ENCODE measurements around the gene SYTL5. TPM values are rescaled to one million over a fixed set of nuclear protein-coding genes. Genes with fewer than 3 reads are reported as not detected.

Gene SYTL5
- total RNA-seq, 1 donor from 2014 or later, result 8.4 TPM

GRCh38 chrX:38166478-38167083, 160.2 kb downstream of the SYTL5 start:
- H3K79me2 ChIP-seq (ENCODE audit: insufficient read depth, low read length), result no peaks in the 10 kb centered on the region
- FAIRE-seq (peak; percentile 93), DNase-seq (ENCODE audit: low read depth) (no peak)

GRCh38 chrX:38170556-38170955, 164.2 kb downstream of the SYTL5 start:
- TF ChIP-seq, protein P1, sequence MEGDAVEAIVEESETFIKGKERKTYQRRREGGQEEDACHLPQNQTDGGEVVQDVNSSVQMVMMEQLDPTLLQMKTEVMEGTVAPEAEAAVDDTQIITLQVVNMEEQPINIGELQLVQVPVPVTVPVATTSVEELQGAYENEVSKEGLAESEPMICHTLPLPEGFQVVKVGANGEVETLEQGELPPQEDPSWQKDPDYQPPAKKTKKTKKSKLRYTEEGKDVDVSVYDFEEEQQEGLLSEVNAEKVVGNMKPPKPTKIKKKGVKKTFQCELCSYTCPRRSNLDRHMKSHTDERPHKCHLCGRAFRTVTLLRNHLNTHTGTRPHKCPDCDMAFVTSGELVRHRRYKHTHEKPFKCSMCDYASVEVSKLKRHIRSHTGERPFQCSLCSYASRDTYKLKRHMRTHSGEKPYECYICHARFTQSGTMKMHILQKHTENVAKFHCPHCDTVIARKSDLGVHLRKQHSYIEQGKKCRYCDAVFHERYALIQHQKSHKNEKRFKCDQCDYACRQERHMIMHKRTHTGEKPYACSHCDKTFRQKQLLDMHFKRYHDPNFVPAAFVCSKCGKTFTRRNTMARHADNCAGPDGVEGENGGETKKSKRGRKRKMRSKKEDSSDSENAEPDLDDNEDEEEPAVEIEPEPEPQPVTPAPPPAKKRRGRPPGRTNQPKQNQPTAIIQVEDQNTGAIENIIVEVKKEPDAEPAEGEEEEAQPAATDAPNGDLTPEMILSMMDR (IDR thresholded peaks at IDR 0.05; ENCODE audit: insufficient read depth, low read depth, low read length), result no peak
- no peak for TF ChIP-seq EZH2 (IDR thresholded peaks at IDR 0.05; ENCODE audit: insufficient read depth, low read length)
- no peak overlapping the region for H3K4me2 ChIP-seq (ENCODE audit: low read length)
- H4K20me1 ChIP-seq (ENCODE audit: insufficient read depth, low read length), result peaks cover 4% of the 10 kb centered on the region
- H3K4me3 ChIP-seq (ENCODE audit: insufficient read depth, low read depth, low read length), result no peak overlapping the region
- no peaks in the 10 kb centered on the region for H3K4me1 Mint-ChIP-seq (ENCODE audit: low read depth, unreplicated experiment)
- no peak overlapping the region for H2AFZ ChIP-seq (ENCODE audit: low read depth, low read length)
- H3K9me3 Mint-ChIP-seq (ENCODE audit: unreplicated experiment), result no peaks in the 10 kb centered on the region
- no peak overlapping the region for H3K27ac Mint-ChIP-seq (ENCODE audit: unreplicated experiment)
- no peak overlapping the region for H3K9ac ChIP-seq (ENCODE audit: low read length)
- H3K27ac ChIP-seq (ENCODE audit: low read depth, low read length), result no peak overlapping the region
- peaks cover 2% of the 10 kb centered on the region for H3K36me3 Mint-ChIP-seq (ENCODE audit: low read depth, unreplicated experiment)
- H3K27me3 Mint-ChIP-seq (ENCODE audit: low read depth, unreplicated experiment), result no peaks in the 10 kb centered on the region
- H3K4me1 ChIP-seq (ENCODE audit: insufficient read depth, low read length), result no peaks in the 10 kb centered on the region
- no peaks in the 10 kb centered on the region for H3K27me3 ChIP-seq (ENCODE audit: insufficient read depth, low read length)
- no peak for DNase-seq (ENCODE audit: low read depth)
- H3K9me3 ChIP-seq (ENCODE audit: insufficient read depth, low read depth, low read length), result no peaks in the 10 kb centered on the region
- H3K36me3 ChIP-seq (ENCODE audit: insufficient read depth, low read length), result no peaks in the 10 kb centered on the region
- no peak for FAIRE-seq
- no peak overlapping the region for H3K4me3 Mint-ChIP-seq (ENCODE audit: unreplicated experiment)
- no peaks in the 10 kb centered on the region for H3K79me2 ChIP-seq (ENCODE audit: insufficient read depth, low read length)

More at GRCh38 chrX:38166478-38167083, 160.2 kb downstream of the SYTL5 start:
- H3K9me3 Mint-ChIP-seq (ENCODE audit: unreplicated experiment), result no peaks in the 10 kb centered on the region
- Histone ChIP-seq H3K9ac (ENCODE audit: low read length) (no peak overlapping the region), H3K4me2 (ENCODE audit: low read length) (no peak overlapping the region), H3K9me3 (ENCODE audit: insufficient read depth, low read depth, low read length) (no peaks in the 10 kb centered on the region), H4K20me1 (ENCODE audit: insufficient read depth, low read length) (no peaks in the 10 kb centered on the region), H3K4me3 (ENCODE audit: insufficient read depth, low read depth, low read length) (no peak overlapping the region), H3K27ac (ENCODE audit: low read depth, low read length) (no peak overlapping the region), H3K27me3 (ENCODE audit: insufficient read depth, low read length) (no peaks in the 10 kb centered on the region), H2AFZ (ENCODE audit: low read depth, low read length) (no peak overlapping the region), H3K36me3 (ENCODE audit: insufficient read depth, low read length) (no peaks in the 10 kb centered on the region), H3K4me1 (ENCODE audit: insufficient read depth, low read length) (no peaks in the 10 kb centered on the region)
- H3K27me3 Mint-ChIP-seq (ENCODE audit: low read depth, unreplicated experiment), result no peaks in the 10 kb centered on the region
- TF ChIP-seq EZH2 (IDR thresholded peaks at IDR 0.05; ENCODE audit: insufficient read depth, low read length), result no peak
- TF ChIP-seq, protein P1 (IDR thresholded peaks at IDR 0.05; ENCODE audit: insufficient read depth, low read depth, low read length), result peak; percentile 31
- H3K4me1 Mint-ChIP-seq (ENCODE audit: low read depth, unreplicated experiment), result no peaks in the 10 kb centered on the region
- no peak overlapping the region for H3K4me3 Mint-ChIP-seq (ENCODE audit: unreplicated experiment)
- H3K27ac Mint-ChIP-seq (ENCODE audit: unreplicated experiment), result no peak overlapping the region
- H3K36me3 Mint-ChIP-seq (ENCODE audit: low read depth, unreplicated experiment), result no peaks in the 10 kb centered on the region

GRCh38 chrX:38172596-38172995, 166.2 kb downstream of the SYTL5 start:
- H3K79me2 ChIP-seq (ENCODE audit: insufficient read depth, low read length), result no peaks in the 10 kb centered on the region
- no peak overlapping the region for H3K4me3 ChIP-seq (ENCODE audit: insufficient read depth, low read depth, low read length)
- no peaks in the 10 kb centered on the region for H3K4me1 Mint-ChIP-seq (ENCODE audit: low read depth, unreplicated experiment)
- H3K36me3 ChIP-seq (ENCODE audit: insufficient read depth, low read length), result no peaks in the 10 kb centered on the region
- no peaks in the 10 kb centered on the region for H3K4me1 ChIP-seq (ENCODE audit: insufficient read depth, low read length)
- no peak overlapping the region for H3K27ac Mint-ChIP-seq (ENCODE audit: unreplicated experiment)
- no peaks in the 10 kb centered on the region for H3K9me3 ChIP-seq (ENCODE audit: insufficient read depth, low read depth, low read length)
- no peak for FAIRE-seq
- H3K4me2 ChIP-seq (ENCODE audit: low read length), result no peak overlapping the region
- H3K27me3 ChIP-seq (ENCODE audit: insufficient read depth, low read length), result no peaks in the 10 kb centered on the region
- H3K27ac ChIP-seq (ENCODE audit: low read depth, low read length), result no peak overlapping the region
- no peak overlapping the region for H3K4me3 Mint-ChIP-seq (ENCODE audit: unreplicated experiment)
- H3K36me3 Mint-ChIP-seq (ENCODE audit: low read depth, unreplicated experiment), result peaks cover 2% of the 10 kb centered on the region
- no peak overlapping the region for H2AFZ ChIP-seq (ENCODE audit: low read depth, low read length)
- no peaks in the 10 kb centered on the region for H3K9me3 Mint-ChIP-seq (ENCODE audit: unreplicated experiment)
- H4K20me1 ChIP-seq (ENCODE audit: insufficient read depth, low read length), result peaks cover 4% of the 10 kb centered on the region
- no peak for TF ChIP-seq EZH2 (IDR thresholded peaks at IDR 0.05; ENCODE audit: insufficient read depth, low read length)
- TF ChIP-seq, protein P1 (IDR thresholded peaks at IDR 0.05; ENCODE audit: insufficient read depth, low read depth, low read length), result no peak
- H3K9ac ChIP-seq (ENCODE audit: low read length), result no peak overlapping the region
- no peak for DNase-seq (ENCODE audit: low read depth)
- no peaks in the 10 kb centered on the region for H3K27me3 Mint-ChIP-seq (ENCODE audit: low read depth, unreplicated experiment)
